ENCODE data around the gene TMEM248. TPM values are rescaled to one million over a fixed set of nuclear protein-coding genes. Genes with fewer than 3 reads are reported as not detected.
A peak's percentile ranks its signal among the peaks of the same experiment; 100 is the strongest.

Gene TMEM248
- total and polyA plus RNA-seq, 2 of the 13 experiments (the other 11 are each of a cell fraction or from before 2014, with no cell fraction given) = 54.3 to 109 TPM

DNA sequence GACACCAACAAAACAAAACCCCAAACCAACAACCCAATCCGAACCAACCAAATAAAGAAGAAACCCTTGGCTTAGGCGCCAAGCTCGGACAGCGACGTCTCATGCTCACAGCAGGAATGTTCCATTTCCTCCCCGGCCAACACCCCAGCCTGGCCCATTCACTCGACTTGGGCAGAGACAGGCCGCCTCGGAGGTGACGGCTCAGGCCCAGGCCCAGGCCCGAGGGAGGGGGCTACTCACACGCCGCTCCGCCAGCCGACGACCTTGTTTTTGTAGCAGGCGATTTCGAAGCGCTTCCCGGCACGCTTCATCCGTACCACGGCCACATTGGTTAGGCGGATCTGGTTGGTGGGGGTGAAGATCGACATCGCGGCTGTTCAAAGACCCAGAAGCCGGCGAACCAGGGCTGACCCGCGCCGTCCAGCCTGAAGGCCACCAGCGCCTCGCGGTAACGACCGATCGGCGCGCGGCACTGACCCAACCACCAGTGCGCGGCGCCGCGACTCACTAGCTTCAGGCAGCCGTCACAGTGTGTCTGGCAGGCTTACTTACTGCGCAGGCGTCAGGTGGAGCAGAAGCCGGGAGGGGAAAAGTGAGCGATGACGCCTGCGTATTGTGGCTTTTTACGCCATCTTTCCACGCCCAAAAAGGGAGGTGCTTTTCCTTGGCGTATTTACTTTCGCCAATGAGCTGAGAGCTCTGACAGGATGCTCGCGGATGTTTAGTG is 74.2 kb downstream of the TMEM248 start, which contains the start of gene SBDS (continued):
- TF ChIP-seq KLF11 (CRISPR knock-in tag; IDR thresholded peaks at IDR 0.05) = peak; percentile 70; the same call in 1 of the 2 replicates
- peak; percentile 56 for TF ChIP-seq CTCF (CRISPR knock-in tag; IDR thresholded peaks at IDR 0.05)
- TF ChIP-seq FOXK2 (IDR thresholded peaks at IDR 0.05) = peak; percentile 98
- peak; percentile 55; the same call in 1 of the 2 replicates for TF ChIP-seq ZNF350 (CRISPR knock-in tag; IDR thresholded peaks at IDR 0.05; ENCODE audit: borderline replicate concordance, low read depth)
- peak; percentile 60; the same call in 1 of the 2 replicates for TF ChIP-seq GFI1 (CRISPR knock-in tag; IDR thresholded peaks at IDR 0.05; ENCODE audit: borderline replicate concordance)
- TF ChIP-seq, protein P1, sequence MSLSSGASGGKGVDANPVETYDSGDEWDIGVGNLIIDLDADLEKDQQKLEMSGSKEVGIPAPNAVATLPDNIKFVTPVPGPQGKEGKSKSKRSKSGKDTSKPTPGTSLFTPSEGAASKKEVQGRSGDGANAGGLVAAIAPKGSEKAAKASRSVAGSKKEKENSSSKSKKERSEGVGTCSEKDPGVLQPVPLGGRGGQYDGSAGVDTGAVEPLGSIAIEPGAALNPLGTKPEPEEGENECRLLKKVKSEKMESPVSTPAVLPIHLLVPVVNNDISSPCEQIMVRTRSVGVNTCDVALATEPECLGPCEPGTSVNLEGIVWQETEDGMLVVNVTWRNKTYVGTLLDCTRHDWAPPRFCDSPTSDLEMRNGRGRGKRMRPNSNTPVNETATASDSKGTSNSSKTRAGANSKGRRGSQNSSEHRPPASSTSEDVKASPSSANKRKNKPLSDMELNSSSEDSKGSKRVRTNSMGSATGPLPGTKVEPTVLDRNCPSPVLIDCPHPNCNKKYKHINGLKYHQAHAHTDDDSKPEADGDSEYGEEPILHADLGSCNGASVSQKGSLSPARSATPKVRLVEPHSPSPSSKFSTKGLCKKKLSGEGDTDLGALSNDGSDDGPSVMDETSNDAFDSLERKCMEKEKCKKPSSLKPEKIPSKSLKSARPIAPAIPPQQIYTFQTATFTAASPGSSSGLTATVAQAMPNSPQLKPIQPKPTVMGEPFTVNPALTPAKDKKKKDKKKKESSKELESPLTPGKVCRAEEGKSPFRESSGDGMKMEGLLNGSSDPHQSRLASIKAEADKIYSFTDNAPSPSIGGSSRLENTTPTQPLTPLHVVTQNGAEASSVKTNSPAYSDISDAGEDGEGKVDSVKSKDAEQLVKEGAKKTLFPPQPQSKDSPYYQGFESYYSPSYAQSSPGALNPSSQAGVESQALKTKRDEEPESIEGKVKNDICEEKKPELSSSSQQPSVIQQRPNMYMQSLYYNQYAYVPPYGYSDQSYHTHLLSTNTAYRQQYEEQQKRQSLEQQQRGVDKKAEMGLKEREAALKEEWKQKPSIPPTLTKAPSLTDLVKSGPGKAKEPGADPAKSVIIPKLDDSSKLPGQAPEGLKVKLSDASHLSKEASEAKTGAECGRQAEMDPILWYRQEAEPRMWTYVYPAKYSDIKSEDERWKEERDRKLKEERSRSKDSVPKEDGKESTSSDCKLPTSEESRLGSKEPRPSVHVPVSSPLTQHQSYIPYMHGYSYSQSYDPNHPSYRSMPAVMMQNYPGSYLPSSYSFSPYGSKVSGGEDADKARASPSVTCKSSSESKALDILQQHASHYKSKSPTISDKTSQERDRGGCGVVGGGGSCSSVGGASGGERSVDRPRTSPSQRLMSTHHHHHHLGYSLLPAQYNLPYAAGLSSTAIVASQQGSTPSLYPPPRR (CRISPR knock-in tag; IDR thresholded peaks at IDR 0.05; ENCODE audit: borderline replicate concordance) = 0 out of 2 replicates have a peak, but pooled peaks have one; percentile 30
- TF ChIP-seq ZNF747 (CRISPR knock-in tag; IDR thresholded peaks at IDR 0.05; ENCODE audit: borderline replicate concordance) = peak; percentile 44; the same call in 1 of the 2 replicates
- TF ChIP-seq ARID5B (CRISPR knock-in tag; IDR thresholded peaks at IDR 0.05) = peak; percentile 29; the same call in 1 of the 2 replicates
- 0 out of 2 replicates have a peak, but pooled peaks have one; percentile 8 for TF ChIP-seq ZNF564 (CRISPR knock-in tag; IDR thresholded peaks at IDR 0.05)
- peak; percentile 30 for TF ChIP-seq ZNF619 (CRISPR knock-in tag; IDR thresholded peaks at IDR 0.05)
- peak; percentile 95 for TF ChIP-seq ZNF687 (CRISPR knock-in tag; IDR thresholded peaks at IDR 0.05)
- TF ChIP-seq ZNF333 (CRISPR knock-in tag; IDR thresholded peaks at IDR 0.05; ENCODE audit: borderline replicate concordance) = peak; percentile 61; the same call in 1 of the 2 replicates
- TF ChIP-seq POLR2A (IDR thresholded peaks at IDR 0.05; ENCODE audit: insufficient read depth in 1 of 2, low read depth in 2 of 2, low read length in 2 of 2) = peak; percentile 88 to 89
